HL-60 (cell line): ENCODE results near the gene KLK2.

Experiments used
- DNase-seq, 2 experiments: peaks; one replicate each; pipeline ENCODE4 v3.0.0-alpha.2; 2010 to 2020; ENCODE audit warnings: low read depth in 1 of 2, low spot score in 1 of 2
- H3K27ac ChIP-seq: fragments of 250-450 bp; sonication (Bioruptor Pico); replicated peaks from 2 replicates; pipeline ENCODE4 v1.5.1; 2020; ENCODE audit warnings: mild to moderate bottlenecking, moderate library complexity
- H3K27me3 ChIP-seq: fragments of 250-450 bp; sonication (Bioruptor Pico); 2 replicates; pipeline ENCODE4 v1.5.1; 2021; ENCODE audit warnings: mild to moderate bottlenecking, moderate library complexity; ENCODE audit not compliant: insufficient read depth, poor library complexity, severe bottlenecking
- H3K4me3 ChIP-seq: replicated peaks from 2 replicates; pipeline ENCODE4 v1.5.1; 2011; ENCODE audit warnings: mild to moderate bottlenecking, control low read depth, low read length; ENCODE audit not compliant: insufficient read depth
- CTCF ChIP-seq: IDR thresholded peaks from one replicate; pipeline ENCODE4 v1.5.1; 2011; ENCODE audit warnings: low read length, control low read depth, inconsistent platforms; ENCODE audit not compliant: insufficient read depth
- GABPA ChIP-seq: IDR thresholded peaks from 2 replicates; pipeline ENCODE4 v1.6.1; 2012; ENCODE audit warnings: low read depth
- POLR2AphosphoS5 ChIP-seq: IDR thresholded peaks from 2 replicates; pipeline ENCODE4 v1.6.1; 2012; ENCODE audit warnings: low read depth
- REST ChIP-seq: IDR thresholded peaks from 2 replicates; pipeline ENCODE4 v1.6.1; 2012; ENCODE audit warnings: low read depth; ENCODE audit not compliant: insufficient replicate concordance
- SPI1 ChIP-seq: IDR thresholded peaks from 2 replicates; pipeline ENCODE4 v1.6.1; 2012; ENCODE audit warnings: low read depth, mild to moderate bottlenecking, borderline replicate concordance
- long read RNA-seq: library from polyadenylated mRNA; unstranded; transcript quantifications from one replicate; pipeline ENCODE4 v2.0.0, GENCODE V29; 2020

Gene KLK2
- long read RNA-seq: 0 reads

- TF ChIP-seq POLR2AphosphoS5: no peak
- TF ChIP-seq GABPA: no peak
- TF ChIP-seq CTCF: no peak
- no peak for TF ChIP-seq SPI1
- no peak for TF ChIP-seq REST
- Histone ChIP-seq H3K27me3 (peaks cover 12% of the 10 kb centered on the region), H3K27ac (no peak within 1 kb of the TSS), H3K4me3 (no peak within 1 kb of the TSS)
- no peak for DNase-seq
These were observed at the start of gene KLK2 for GRCh38 chr19:50873056-50873455. Gene KLK2 (plus strand): TSS chr19:50873439. CDS start chr19:50873474, 35 bp downstream.

GRCh38 chr19:50826492-50827240 lies 46.6 kb upstream of the KLK2 start:
- Histone ChIP-seq H3K4me3 (no peak overlapping the region), H3K27ac (no peak overlapping the region), H3K27me3 (peaks cover 5% of the 10 kb centered on the region)
- no peak for TF ChIP-seq REST
- no peak for TF ChIP-seq CTCF
- TF ChIP-seq SPI1: no peak
- TF ChIP-seq POLR2AphosphoS5: no peak
- TF ChIP-seq GABPA: no peak
- no peak for DNase-seq

GRCh38 chr19:50827476-50827875 lies 45.8 kb upstream of the KLK2 start:
- no peak overlapping the region for H3K4me3 ChIP-seq
- peaks cover 5% of the 10 kb centered on the region for H3K27me3 ChIP-seq
- TF ChIP-seq REST: no peak
- DNase-seq: no peak
- no peak overlapping the region for H3K27ac ChIP-seq
